GM08714 (cell line): ENCODE data around the gene GPR180.

Experiments
- H3K4me3 ChIP-seq: fragments of 200-500 bp; sonication (Bioruptor generic); 2 replicates; pipeline ENCODE4 v1.5.1; 2014; ENCODE audit warnings: mild to moderate bottlenecking, low read length, inconsistent platforms
- ZNF274 ChIP-seq: IDR thresholded peaks from 2 replicates; pipeline ENCODE4 v1.6.1; 2012; ENCODE audit warnings: mild to moderate bottlenecking, low read depth, low read length

Gene GPR180

DNA sequence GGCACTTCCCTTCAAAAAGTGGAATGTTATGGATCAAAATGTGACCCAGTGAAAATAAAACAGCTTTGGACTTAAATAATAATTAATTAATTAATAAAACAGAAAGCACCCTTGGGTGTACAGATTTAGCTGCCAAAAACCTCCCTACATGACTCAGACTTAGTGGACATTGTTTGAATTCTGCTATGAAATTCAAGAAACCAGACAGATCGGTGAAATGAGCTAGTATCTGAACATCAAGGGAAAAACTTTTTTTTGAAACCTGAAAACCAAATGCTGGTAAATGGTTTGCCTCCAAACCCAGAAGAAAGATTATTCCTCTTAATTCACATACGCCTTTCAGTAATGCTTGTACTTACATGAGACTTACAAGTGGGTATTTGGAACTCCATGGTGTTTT is 77.2 kb downstream of the GPR180 start:
- H3K4me3 ChIP-seq, result no peak overlapping the region
- TF ChIP-seq ZNF274, result no peak

- TF ChIP-seq ZNF274, result no peak
- H3K4me3 ChIP-seq, result no peak overlapping the region
Observed at GRCh38 chr13:94679614-94680013, 78.0 kb downstream of the GPR180 start.

DNA sequence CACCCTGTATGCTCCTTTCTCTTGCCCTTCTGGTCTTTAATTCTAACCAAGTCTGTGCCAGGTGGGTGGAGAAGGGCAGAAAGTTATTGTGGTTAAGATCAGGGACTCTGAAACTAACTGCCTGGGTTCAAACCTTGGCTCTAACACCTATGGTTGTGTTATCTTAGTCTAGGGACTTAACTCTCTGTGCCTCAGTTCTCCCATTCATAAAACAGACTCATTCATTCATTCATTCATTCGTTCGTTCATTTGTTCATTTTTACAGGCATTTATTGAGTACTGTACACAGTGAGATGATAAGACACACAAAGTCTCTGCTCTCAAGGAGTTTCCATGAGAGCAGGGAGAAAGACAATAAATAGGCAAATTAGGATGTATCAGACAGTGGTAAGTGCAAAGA is 80.6 kb downstream of the GPR180 start:
- H3K4me3 ChIP-seq, result no peak overlapping the region
- TF ChIP-seq ZNF274, result no peak

GRCh38 chr13:94683409-94683808 is 81.8 kb downstream of the GPR180 start:
- no peak overlapping the region for H3K4me3 ChIP-seq
- TF ChIP-seq ZNF274, result no peak
